Measurements from ENCODE around the gene ANKRD49.

The ANKRD49 gene, protein sequence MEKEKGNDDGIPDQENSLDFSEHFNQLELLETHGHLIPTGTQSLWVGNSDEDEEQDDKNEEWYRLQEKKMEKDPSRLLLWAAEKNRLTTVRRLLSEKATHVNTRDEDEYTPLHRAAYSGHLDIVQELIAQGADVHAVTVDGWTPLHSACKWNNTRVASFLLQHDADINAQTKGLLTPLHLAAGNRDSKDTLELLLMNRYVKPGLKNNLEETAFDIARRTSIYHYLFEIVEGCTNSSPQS

DNA sequence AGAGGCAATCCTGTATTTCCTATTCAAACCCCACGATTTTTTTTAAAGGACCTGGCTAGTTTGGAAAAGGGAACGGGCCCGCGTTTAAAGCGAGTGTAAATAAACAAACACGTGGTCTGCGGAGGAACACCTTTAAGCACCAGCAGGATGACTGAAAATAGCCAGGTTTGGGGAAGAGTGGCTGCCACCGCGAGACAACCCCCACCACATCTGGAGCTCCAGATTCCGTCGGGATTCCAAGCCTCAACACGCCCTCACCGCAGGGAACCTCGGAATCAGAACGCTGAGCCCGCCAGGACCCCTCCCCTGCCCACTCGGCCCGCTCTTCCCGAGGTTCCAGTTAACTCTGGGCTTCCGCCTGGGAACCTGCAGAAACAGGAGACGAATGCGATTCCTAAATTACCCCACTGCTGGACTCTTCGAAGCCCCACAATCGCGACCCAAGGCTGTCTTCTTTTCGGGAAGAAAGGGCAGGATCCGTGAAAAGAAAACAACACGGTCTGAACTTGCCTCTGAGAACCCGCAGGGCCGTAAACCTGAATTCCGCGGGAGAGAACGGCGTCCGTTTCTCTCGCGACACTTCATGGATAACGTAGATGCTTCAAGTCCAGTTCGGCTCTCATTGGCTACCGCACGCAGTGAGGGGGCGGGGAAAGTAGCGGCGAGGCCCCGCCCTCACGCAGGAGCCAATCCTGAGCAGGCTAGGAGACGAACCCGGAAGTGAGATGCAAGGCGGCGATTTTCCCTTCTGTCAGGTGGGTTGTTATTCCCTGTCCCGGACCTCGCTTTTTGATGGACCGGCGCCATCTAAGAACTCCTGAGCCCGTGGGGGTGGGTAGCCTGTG, at the start of gene ANKRD49, which contains the start of gene MRE11:
Gene ANKRD49 (plus strand): TSS at position 704 of the 845 bp plus-strand sequence. CDS start 2,710 bp downstream, outside the sequence.
Gene MRE11 (minus strand): TSS at position 564 of the 845 bp plus-strand sequence. CDS start 1,043 bp downstream, outside the sequence.
- peak; percentile 83 to 99 for DNase-seq (ENCODE audit: low read depth in 1 of 2, low spot score in 1 of 2)
- TF ChIP-seq JUND (IDR thresholded peaks at IDR 0.05; ENCODE audit: low read depth): no peak
- in situ Hi-C loops (cut with HindIII; ENCODE audit: low pct_unique_long_range_greater_than_20kb, low sequenced_read_pairs): no loop called here

DNA sequence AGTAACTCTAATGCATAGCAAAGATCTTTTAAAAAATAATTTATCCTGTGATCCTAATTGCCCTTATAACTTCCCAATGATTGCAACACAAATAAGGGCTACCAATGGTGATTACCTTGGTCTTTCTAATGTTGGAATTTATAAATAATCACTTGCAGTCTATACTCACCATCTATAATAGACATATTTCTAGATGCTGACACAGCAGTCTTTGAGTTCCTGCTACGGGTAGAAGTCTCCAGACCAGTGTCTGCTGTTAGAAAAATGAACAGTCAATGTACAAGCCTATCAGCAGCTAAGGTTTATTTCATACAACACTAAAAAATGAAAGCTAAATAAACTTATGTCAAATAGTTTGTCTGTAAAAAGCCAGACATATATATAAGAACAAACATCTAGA, 48.1 kb upstream of the ANKRD49 start:
- no peak for DNase-seq (ENCODE audit: low read depth in 1 of 2, low spot score in 1 of 2)
- in situ Hi-C loops (cut with HindIII; ENCODE audit: low pct_unique_long_range_greater_than_20kb, low sequenced_read_pairs): no loop called here
- no peak for TF ChIP-seq JUND (IDR thresholded peaks at IDR 0.05; ENCODE audit: low read depth)

DNA sequence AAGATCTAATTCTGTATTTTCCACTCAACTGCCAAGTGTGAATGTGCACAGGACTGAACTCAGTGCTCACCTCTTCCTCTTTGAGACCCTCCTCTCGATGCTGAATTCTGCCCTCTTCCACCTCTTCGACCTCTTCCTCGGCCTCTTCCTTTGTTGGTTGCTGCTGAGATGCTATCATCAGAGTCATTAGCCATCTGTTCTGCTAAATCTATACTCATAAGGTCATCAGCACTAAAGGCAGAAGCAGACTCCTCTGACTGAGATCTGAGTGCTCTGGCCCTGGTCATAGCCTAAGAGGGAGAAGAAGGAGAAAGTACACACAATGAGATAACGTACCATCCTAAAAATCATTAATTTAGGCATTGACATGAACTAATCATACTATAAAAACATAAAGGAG, 46.6 kb upstream of the ANKRD49 start:
- TF ChIP-seq JUND (IDR thresholded peaks at IDR 0.05; ENCODE audit: low read depth): no peak
- DNase-seq (ENCODE audit: low read depth in 1 of 2, low spot score in 1 of 2): no peak
- in situ Hi-C loops (cut with HindIII; ENCODE audit: low pct_unique_long_range_greater_than_20kb, low sequenced_read_pairs): no loop called here

DNA sequence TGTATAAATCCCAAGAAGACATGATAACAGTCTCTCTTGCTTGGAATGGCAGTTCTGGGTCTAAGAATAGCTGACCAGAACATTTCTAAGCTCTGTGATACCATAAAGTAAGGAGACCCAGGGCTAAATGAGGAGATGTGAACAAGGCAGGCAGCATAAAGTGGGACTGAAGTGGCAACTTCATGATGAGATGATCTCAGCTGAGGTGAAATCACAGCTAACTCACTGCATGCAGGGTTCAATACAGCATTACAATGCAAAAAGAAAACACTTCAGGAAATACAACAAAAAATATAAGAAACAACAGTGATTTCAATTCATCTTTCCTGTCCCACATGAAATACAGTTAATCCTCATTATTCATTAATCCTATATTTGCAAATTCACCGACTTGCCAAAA, 44.8 kb upstream of the ANKRD49 start:
- in situ Hi-C loops (cut with HindIII; ENCODE audit: low pct_unique_long_range_greater_than_20kb, low sequenced_read_pairs): no loop called here
- no peak for TF ChIP-seq JUND (IDR thresholded peaks at IDR 0.05; ENCODE audit: low read depth)
- DNase-seq (ENCODE audit: low read depth in 1 of 2, low spot score in 1 of 2): no peak

DNA sequence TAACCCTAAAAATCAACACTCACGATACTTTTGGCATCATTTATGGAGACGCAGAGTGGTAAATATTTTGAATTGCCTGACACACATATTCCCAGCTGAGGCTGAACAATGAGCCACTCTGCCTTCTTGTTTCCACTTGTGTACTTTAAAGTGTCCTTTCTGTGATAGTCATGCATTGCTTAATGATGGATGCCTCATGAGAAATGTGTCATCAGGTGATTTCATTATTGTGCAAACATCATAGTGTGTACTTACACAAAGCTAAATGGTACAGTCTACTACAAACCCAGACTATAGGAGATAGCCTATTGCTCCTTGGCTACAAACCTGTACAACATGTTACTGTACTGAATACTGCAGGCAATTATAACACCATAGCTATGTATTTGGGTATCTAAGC, 44.3 kb upstream of the ANKRD49 start:
- TF ChIP-seq JUND (IDR thresholded peaks at IDR 0.05; ENCODE audit: low read depth): no peak
- DNase-seq (ENCODE audit: low read depth in 1 of 2, low spot score in 1 of 2): peak in 1 of 2 experiments; percentile 4
- in situ Hi-C loops (cut with HindIII; ENCODE audit: low pct_unique_long_range_greater_than_20kb, low sequenced_read_pairs): no loop called here

DNA sequence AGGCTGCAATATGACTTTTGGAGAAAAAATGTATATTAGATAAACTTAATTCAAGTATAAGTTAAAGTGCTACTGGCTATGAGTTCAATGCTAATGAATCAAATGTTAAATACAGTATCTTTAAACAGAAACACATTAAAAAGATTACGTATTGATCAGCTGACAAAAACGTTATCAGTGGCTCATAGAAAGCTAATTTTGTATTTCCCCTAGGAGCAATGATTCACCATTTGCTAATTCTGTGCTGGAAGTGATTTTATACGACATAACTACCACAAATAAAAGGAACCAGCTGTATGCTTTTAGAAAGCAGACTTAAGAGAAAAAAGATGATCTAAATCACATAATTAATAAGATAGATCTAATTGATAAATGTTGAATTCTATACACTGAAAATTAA, 43.7 kb upstream of the ANKRD49 start:
- in situ Hi-C loops (cut with HindIII; ENCODE audit: low pct_unique_long_range_greater_than_20kb, low sequenced_read_pairs): no loop called here
- no peak for DNase-seq (ENCODE audit: low read depth in 1 of 2, low spot score in 1 of 2)
- TF ChIP-seq JUND (IDR thresholded peaks at IDR 0.05; ENCODE audit: low read depth): no peak

DNA sequence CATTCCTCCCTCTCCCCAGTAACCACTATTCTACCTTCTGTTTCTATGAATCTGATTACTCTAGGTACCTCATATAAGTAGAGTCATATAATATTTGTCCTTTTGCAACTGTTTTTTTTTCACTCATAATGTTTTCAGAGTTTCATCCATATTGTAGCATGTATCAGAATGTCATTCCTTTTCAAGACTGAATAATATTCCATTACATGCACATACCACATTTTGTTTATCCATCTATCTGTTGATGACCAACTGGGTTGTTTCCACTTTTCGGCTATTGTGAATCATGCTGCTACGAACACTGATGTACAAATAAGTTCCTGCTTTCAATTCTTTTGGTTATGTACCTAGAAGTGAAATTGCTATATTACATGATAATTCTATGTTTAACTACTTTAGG, 40.8 kb upstream of the ANKRD49 start:
- in situ Hi-C loops (cut with HindIII; ENCODE audit: low pct_unique_long_range_greater_than_20kb, low sequenced_read_pairs): no loop called here
- no peak for DNase-seq (ENCODE audit: low read depth in 1 of 2, low spot score in 1 of 2)
- TF ChIP-seq JUND (IDR thresholded peaks at IDR 0.05; ENCODE audit: low read depth): no peak

DNA sequence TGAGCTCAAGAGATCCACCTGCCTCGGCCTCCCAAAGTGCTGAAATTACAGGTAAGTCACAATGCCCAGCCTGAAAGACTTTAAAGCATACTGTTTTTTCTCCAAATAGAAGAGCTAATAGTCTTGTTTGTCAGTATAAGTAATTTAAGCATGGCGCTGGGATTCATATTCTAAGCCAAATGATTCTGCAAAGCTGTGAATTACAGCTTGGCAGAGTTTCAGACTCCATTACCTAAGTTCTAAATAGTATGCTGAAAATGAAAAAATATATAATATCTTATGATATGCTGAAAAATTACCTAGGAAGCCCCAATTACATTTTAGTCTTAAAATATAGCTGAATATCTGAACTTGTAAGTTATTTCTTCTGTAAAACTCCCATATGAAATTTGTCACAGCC, 39.5 kb upstream of the ANKRD49 start:
- DNase-seq (ENCODE audit: low read depth in 1 of 2, low spot score in 1 of 2): no peak
- no peak for TF ChIP-seq JUND (IDR thresholded peaks at IDR 0.05; ENCODE audit: low read depth)
- in situ Hi-C loops (cut with HindIII; ENCODE audit: low pct_unique_long_range_greater_than_20kb, low sequenced_read_pairs): no loop called here

DNA sequence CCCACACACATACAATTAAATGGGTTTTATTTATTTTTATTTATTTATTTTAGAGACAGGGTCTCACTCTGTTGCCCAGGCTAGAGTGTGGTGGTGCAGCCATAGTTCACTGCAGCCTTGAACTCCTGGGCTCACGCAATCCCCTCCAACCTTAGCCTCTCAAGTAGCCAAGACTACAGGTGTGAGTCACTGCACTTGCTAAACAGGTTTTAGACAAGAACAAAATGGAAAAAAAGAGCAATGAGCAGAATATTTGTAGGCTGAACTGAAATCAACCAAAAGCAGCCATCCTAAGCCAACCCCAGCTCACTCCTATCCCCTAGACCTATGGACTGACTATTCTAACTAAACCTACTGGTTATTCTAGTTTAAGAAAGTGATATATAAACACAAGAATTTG, 37.9 kb upstream of the ANKRD49 start:
- peak in 1 of 2 experiments; percentile 24 for DNase-seq (ENCODE audit: low read depth in 1 of 2, low spot score in 1 of 2)
- in situ Hi-C loops (cut with HindIII; ENCODE audit: low pct_unique_long_range_greater_than_20kb, low sequenced_read_pairs): no loop called here
- TF ChIP-seq JUND (IDR thresholded peaks at IDR 0.05; ENCODE audit: low read depth): no peak

DNA sequence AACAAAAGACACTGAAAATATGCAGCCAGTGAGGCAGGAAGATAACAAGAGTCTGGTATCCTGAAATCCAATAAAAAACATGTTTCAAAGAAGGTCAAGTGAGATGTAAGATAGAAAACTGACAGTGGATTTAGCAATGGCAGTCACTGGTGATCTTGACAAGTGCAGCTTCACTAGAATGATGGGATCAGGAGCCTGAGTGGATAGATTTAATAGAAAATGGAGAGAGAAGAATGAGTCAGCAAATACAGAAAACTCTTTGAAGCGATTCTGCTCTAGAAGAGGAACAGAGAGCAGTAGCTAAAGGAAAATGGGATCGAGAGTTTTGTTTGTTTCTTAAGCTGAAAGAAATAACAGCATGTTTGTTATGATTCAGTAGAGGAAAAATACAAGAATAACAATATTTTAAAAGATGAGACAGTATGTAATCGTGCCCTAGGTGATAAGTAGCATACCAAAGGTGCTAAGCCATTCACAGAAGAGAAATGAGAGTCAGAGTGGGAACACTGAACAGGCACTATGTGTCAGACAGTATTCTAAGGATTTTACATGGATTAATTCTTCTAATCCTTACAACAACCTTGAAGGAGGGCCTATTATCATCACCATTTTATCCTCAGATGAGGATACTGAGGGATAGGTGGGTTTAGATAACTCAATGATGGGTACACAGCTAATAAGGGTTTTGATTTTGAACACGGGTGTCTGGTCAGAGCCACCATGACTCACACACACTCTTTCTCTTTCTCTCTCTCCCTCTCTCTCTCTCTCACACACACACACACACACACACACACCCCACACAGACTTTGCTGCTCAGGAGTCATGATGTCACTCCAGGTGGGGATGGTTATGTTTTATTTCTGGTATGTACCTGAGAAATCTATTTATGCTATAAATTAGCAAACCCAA, 36.4 kb upstream of the ANKRD49 start:
- in situ Hi-C loops (cut with HindIII; ENCODE audit: low pct_unique_long_range_greater_than_20kb, low sequenced_read_pairs): no loop called here
- no peak for TF ChIP-seq JUND (IDR thresholded peaks at IDR 0.05; ENCODE audit: low read depth)
- no peak for DNase-seq (ENCODE audit: low read depth in 1 of 2, low spot score in 1 of 2)

DNA sequence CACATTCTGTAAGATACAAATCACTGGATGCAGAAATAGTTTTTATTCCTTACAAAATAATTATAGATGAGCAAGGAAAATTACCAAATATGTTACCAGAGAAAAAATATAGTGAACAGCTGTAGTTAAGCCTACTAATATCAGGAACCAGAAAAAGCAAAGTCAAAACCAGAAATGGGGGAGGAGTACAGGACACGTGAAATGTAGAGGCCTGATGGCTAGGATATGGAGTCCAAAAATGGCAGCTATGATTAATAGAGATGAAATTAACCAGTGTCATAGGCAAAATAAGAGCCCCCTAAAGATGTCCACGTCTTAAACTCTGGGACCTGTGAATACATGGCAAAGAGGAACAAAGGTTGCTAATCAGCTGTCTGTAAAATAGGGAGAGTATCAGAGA, 34.2 kb upstream of the ANKRD49 start:
- TF ChIP-seq JUND (IDR thresholded peaks at IDR 0.05; ENCODE audit: low read depth): no peak
- in situ Hi-C loops (cut with HindIII; ENCODE audit: low pct_unique_long_range_greater_than_20kb, low sequenced_read_pairs): no loop called here
- DNase-seq (ENCODE audit: low read depth in 1 of 2, low spot score in 1 of 2): no peak

DNA sequence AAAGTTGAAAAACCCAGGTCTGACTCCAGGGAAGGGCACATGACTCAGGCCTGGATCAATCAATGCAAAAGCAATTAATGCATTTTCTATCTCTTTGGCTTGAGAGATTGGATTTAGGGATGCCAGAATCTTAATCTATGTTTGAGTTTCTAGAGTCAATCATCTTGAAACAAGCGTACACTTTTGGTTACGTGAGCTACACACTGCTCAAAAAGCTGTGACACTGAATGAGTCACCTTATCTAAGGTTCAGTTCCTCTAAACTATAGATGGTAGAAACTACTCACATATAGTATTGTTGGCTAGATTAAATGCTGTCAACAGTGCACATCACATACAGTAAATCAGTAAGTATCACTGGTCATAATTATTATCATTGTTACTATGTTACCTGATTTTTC, 24.4 kb upstream of the ANKRD49 start:
- no peak for DNase-seq (ENCODE audit: low read depth in 1 of 2, low spot score in 1 of 2)
- no peak for TF ChIP-seq JUND (IDR thresholded peaks at IDR 0.05; ENCODE audit: low read depth)
- in situ Hi-C loops (cut with HindIII; ENCODE audit: low pct_unique_long_range_greater_than_20kb, low sequenced_read_pairs): no loop called here
